GM19099 (cell line): ENCODE data around the gene CSNK1D.

Experiments
- POLR2A ChIP-seq: IDR thresholded peaks from 3 replicates; pipeline ENCODE4 v1.6.1; 2011; ENCODE audit warnings: low read depth; ENCODE audit not compliant: insufficient read length; ENCODE audit errors: extremely low read depth

Gene CSNK1D

DNA sequence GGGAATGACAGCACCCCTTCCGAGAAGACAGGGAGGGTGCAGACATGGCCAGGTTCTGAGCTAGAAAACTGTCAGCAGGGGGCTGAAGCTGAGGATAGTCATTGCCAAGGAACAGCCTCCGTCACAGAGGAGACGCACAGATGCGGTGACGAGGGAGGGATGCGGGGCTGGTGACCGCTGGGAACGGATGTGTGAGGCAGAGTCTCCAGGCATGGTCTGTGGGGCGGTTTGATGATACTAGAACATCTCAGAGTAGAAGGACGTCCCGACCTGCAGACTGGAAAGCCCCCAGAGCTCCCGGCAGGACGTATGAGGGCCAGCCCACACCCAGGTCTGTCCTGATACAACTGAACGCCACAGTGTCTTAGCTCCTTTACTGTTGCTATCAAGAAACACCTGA is 1.8 kb upstream of the CSNK1D start:
- TF ChIP-seq POLR2A, result no peak

DNA sequence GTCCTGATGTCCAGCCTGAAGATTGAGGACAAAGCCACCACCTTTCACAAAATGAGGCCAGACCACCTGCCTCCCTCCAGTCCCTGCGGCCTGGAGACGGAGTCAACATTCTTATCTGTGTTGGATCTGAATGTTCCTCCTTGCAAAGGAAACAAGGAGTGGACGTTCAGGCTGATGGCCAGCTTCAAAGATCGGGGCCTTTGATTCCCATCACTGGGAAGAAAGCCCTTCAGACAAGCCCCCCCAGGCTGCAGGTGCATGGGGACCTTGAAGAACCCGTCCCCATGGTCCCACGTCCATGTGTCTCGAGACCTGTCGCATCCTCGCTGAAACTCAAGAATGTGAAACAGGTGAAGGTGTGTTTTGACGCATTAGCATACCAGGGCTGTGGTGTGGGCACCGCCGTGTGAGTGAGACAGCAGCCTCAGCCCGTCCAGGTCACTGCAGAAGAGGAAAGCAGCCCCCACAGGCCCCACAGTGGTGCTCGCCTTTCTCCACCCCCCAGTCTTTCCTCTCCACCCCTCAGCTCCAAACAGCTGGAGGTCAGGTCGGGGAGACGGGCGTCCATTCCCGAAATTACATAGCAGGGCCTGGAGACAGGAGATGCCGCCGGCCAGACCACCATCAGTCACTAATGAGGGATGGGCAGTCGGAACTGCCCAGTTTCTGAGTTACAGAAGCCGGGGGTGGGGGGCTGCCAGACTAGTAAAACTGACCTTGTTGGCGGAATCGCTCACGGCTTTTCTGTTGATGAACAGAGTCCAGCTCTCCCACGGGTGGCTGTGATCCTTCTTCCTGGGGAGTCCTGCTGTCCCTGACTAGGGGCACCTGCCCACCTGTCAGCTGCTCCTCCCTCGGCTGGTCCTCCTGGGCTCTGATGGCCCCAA is 877 bp upstream of the CSNK1D start:
- no peak for TF ChIP-seq POLR2A

- no peak for TF ChIP-seq POLR2A
Measured at GRCh38 chr17:82272495-82273326, 789 bp downstream of the CSNK1D start.

GRCh38 chr17:82271401-82271800 is 2.1 kb downstream of the CSNK1D start:
- TF ChIP-seq POLR2A, result no peak

DNA sequence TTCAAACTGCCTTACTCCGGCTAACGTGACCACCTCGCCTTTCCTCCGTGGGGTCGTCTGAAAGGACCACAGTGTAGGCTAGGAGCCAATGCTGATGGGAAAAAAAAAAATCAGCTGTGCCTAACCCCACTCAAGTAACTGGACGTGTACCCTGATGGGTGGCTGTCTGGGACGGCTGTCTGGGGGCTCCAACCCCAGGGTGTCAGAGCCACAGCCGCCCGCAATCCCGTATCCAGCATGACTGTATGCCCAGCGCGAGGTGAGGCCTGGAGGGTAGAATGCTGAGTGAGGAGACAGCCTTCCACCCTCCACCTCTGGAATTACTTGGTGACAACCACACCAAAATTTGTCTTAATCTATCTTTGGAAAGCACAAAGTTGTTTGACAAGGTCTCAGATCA is 2.8 kb downstream of the CSNK1D start:
- TF ChIP-seq POLR2A, result no peak

GRCh38 chr17:82269882-82270500 is 3.5 kb downstream of the CSNK1D start:
- no peak for TF ChIP-seq POLR2A

DNA sequence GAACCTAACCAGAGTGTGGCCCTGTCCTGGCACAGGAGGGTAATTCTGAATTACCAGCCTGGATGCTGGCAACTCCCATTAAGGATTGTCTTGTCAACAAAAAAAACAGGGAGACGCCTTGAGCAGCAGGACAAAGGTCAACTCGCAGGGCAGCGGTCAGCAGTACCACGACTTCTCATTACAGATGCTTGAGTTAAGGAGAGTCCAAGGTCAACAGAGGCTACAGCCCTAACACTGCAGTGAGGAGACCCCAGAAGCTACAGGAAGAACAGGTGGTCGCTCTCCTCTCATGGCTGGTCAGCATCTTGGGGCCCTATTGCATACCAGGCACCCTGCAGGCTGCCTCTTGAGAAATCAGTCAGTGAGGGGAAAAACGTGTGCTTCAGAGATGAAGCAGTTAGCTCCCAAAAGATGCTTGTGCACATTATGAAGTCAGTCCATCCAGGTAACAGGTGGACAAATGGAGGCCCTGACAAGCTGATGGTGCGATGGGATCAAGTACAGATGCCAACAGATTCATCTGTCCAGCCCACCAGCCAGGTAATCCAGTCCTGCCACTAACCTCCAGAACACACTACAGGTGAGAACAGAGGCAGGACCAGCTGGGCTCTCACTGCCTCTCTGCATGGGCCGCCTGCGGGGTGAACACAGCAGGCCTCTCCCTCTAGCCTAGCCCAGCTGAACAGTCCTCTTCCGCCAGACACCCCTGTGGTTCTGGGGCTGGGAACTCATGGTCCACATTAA is 4.2 kb downstream of the CSNK1D start:
- TF ChIP-seq POLR2A, result no peak

GRCh38 chr17:82267575-82268379 is 5.7 kb downstream of the CSNK1D start:
- no peak for TF ChIP-seq POLR2A

DNA sequence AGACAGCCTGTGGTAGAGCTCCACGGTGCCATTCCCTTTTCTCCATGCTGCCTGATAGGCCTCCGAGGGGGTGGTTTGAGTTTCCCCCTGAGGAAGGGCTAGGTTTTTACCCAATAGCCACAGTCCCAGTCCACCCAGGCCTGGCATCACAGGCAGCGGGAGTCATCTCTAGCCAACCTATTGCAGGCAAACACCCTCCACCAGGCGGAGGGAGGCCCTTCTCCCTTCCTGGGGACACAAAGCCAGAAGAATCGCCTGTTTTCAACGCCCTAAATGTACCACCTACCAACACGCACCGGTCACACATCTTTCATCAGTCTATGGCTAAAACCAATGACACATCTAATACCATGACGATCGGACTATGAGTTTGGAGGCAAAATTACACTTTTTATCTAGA is 7.4 kb downstream of the CSNK1D start:
- TF ChIP-seq POLR2A, result no peak

GRCh38 chr17:82263641-82264040 is 9.9 kb downstream of the CSNK1D start:
- no peak for TF ChIP-seq POLR2A

- no peak for TF ChIP-seq POLR2A
Measured at GRCh38 chr17:82262344-82262743, 11.2 kb downstream of the CSNK1D start.

DNA sequence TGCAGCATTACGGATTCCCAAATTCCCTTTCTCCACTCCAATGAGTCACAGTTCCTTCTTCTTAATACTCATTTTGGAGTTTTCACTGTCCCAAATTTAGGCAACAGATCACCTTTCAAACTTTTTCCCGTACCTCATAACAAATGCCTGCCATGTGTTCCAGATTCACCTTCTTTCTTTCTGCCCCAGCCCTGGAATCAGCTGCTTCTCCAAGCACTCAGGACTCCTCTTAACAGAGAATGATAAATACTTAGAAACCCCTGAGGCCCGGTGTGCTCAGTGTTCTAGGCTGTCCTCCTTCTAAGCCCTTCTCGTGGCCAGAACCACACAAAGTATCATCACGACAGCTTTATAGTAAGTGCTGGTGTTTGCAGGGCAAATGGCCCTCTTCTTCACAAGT is 14.9 kb downstream of the CSNK1D start:
- no peak for TF ChIP-seq POLR2A

- TF ChIP-seq POLR2A, result no peak
Measured at GRCh38 chr17:82257473-82257872, 16.0 kb downstream of the CSNK1D start.
